ENCODE results near the gene HASPIN.

Gene HASPIN

DNA sequence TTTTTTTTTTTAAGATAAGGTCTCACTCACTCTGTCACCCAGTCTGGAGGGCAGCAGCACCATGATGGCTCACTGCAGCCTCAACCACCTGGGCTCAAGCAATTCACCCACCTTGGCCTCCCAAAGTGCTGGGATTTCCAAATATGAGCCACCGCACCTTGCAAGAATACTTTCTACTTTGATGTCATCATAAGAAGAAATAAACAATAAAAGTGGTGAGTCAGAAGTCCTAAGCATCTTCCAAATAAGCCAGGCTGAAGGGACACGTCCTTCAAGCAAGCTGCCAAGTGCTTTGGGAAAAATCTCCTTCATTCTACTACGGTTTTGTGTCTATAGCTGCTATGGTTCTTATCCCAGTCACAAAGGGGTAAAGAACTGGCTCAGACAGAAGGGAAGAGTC lies 20.3 kb downstream of the HASPIN start:
- TF ChIP-seq GATA2 (IDR thresholded peaks at IDR 0.05; ENCODE audit: low read depth, low read length): no peak
- TF ChIP-seq GATA3 (IDR thresholded peaks at IDR 0.05; ENCODE audit: low read depth, low read length): no peak

- TF ChIP-seq GATA3 (IDR thresholded peaks at IDR 0.05; ENCODE audit: low read depth, low read length) (no peak), GATA2 (IDR thresholded peaks at IDR 0.05; ENCODE audit: low read depth, low read length) (no peak)
Measured at GRCh38 chr17:3745071-3745470, 21.4 kb downstream of the HASPIN start.

GRCh38 chr17:3747805-3748204 lies 24.1 kb downstream of the HASPIN start:
- TF ChIP-seq GATA2 (IDR thresholded peaks at IDR 0.05; ENCODE audit: low read depth, low read length): no peak
- TF ChIP-seq GATA3 (IDR thresholded peaks at IDR 0.05; ENCODE audit: low read depth, low read length): no peak

DNA sequence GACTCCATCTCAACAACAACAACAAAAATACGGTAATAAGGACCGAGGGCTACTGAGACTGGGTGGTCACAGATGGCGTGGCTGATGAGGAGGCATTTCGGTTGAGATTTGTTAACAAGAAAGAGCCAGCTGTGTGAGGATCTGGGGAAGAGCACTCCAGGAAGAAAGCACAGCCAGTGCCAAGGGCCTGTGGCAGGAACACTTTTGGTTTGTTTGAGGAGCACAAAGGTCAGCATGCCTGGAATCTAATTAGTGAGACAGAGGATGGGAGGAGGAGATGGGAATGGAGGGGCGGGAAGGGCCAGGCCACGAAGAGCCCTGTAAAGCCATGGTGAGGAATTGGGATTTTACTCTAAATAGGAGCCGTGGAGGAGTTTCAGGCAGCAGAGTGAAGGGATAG lies 24.9 kb downstream of the HASPIN start:
- no peak for TF ChIP-seq GATA3 (IDR thresholded peaks at IDR 0.05; ENCODE audit: low read depth, low read length)
- no peak for TF ChIP-seq GATA2 (IDR thresholded peaks at IDR 0.05; ENCODE audit: low read depth, low read length)

GRCh38 chr17:3750296-3750695 lies 26.6 kb downstream of the HASPIN start:
- TF ChIP-seq GATA3 (IDR thresholded peaks at IDR 0.05; ENCODE audit: low read depth, low read length) (no peak), GATA2 (IDR thresholded peaks at IDR 0.05; ENCODE audit: low read depth, low read length) (no peak)

DNA sequence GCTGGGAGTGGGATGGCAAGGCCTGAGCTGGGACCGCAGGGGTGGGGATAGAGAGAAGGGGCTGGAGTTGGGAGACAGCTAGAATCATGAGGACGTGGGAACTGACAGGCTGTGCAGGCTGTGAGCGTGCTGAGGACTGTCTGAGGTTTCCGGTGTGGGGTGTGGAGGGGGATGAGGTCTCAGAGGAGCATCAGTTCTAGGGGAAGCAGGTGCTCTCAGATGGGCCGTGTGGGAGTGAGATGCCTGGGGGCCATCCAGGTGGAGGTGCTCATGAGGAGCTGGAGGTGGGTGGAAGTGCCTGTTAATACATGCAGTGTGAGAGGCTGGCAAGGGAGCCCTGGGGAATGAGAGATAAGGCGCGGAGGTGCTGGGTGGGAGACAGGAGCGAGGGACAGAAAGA lies 27.2 kb downstream of the HASPIN start:
- TF ChIP-seq GATA3 (IDR thresholded peaks at IDR 0.05; ENCODE audit: low read depth, low read length): no peak

- TF ChIP-seq GATA3 (IDR thresholded peaks at IDR 0.05; ENCODE audit: low read depth, low read length): no peak
- no peak for TF ChIP-seq GATA2 (IDR thresholded peaks at IDR 0.05; ENCODE audit: low read depth, low read length)
Measured at GRCh38 chr17:3751836-3752235, 28.1 kb downstream of the HASPIN start.

DNA sequence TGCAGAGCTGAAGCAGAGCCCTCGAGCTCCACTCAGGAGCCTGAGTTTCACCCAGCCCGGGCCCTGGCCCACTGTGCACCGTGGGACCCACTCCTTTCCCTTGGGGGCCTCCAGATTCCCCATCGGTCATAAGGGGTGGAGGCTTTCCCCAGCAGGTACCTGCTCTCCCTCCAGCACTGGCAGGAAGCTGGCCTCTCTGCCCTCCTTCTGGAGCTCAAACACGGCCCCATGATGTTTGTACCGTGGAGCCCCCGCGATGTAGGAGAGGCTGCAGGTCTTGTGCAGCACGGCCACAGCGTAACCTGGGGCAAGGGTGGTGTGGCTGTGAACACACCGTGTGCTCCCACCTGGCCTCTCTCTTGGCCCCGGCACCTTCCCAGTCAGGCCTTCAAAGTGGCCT lies 29.9 kb downstream of the HASPIN start:
- TF ChIP-seq GATA2 (IDR thresholded peaks at IDR 0.05; ENCODE audit: low read depth, low read length): no peak
- no peak for TF ChIP-seq GATA3 (IDR thresholded peaks at IDR 0.05; ENCODE audit: low read depth, low read length)

GRCh38 chr17:3754066-3754457 lies 30.4 kb downstream of the HASPIN start:
- TF ChIP-seq GATA2 (IDR thresholded peaks at IDR 0.05; ENCODE audit: low read depth, low read length): no peak
- TF ChIP-seq GATA3 (IDR thresholded peaks at IDR 0.05; ENCODE audit: low read depth, low read length): no peak

DNA sequence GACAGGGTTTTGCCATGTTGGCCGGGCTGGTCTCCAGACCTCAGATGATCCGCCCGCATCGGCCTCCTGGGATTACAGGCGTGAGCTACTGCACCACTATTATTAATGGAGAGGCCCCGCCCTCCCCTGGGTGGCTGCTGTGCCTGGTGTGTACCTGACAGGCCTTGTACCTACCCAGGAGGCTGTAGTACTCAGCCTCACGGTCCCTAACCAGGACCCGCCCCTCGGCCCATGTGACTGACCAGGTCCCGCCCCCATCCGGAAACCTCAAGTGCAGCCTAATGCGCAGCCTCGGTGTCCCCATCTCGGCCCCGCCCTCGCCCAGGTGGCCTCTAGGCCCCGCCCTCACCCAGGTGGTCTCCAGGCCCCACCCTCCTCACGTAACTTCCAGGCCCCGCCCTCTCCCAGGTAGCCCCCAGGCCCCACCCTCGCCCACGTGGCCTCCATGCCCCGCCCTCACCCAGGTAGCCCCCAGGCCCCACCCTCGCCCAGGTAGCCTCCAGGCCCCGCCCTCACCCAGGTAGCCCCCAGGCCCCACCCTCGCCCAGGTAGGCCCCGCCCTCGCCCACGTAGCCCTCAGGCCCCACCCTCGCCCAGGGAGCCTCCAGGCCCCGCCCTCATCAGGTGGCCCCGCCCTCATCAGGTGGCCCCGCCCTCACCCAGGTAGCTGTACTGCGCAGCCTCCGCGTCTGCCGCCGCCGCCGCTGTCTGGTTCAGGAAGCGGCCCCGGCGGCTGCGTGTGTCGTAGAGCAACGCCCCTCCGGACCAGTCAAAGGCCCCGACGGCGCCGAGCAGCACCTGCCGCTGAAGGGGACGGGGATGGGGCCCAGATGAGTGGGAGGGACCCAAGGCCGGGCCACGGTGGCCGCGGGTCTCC lies 31.0 kb downstream of the HASPIN start:
- TF ChIP-seq GATA2 (IDR thresholded peaks at IDR 0.05; ENCODE audit: low read depth, low read length) (no peak), GATA3 (IDR thresholded peaks at IDR 0.05; ENCODE audit: low read depth, low read length) (no peak)

GRCh38 chr17:3755335-3756030 lies 31.8 kb downstream of the HASPIN start:
- TF ChIP-seq GATA2 (IDR thresholded peaks at IDR 0.05; ENCODE audit: low read depth, low read length): no peak
- no peak for TF ChIP-seq GATA3 (IDR thresholded peaks at IDR 0.05; ENCODE audit: low read depth, low read length)

- TF ChIP-seq GATA3 (IDR thresholded peaks at IDR 0.05; ENCODE audit: low read depth, low read length): no peak
- no peak for TF ChIP-seq GATA2 (IDR thresholded peaks at IDR 0.05; ENCODE audit: low read depth, low read length)
Measured at GRCh38 chr17:3759597-3760216, 36.0 kb downstream of the HASPIN start.

- TF ChIP-seq GATA3 (IDR thresholded peaks at IDR 0.05; ENCODE audit: low read depth, low read length): no peak
- TF ChIP-seq GATA2 (IDR thresholded peaks at IDR 0.05; ENCODE audit: low read depth, low read length): no peak
Measured at GRCh38 chr17:3761036-3761917, 37.6 kb downstream of the HASPIN start.

DNA sequence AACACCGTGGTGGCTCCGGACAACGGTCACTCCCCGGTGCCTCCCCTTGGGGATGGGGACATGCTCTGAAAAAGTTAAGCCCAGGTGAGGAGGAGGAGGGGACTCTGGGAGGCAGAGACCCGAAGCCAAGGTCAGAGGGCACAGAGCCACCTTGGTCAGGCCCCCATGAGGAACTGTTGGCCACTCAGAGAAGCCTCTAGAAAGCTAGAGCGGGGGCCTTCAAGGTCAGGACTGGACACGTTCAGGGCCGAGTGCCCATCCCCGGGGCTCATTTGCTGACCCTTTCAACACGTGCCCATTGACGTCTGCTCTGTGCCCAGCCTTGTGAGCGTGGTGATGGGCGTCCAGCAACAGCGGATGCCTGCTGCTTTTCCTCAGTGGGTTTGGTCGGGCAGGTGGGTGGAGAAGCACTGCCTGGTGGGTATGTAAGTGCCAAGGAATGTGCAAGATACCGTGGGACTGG lies 38.2 kb downstream of the HASPIN start:
- TF ChIP-seq GATA2 (IDR thresholded peaks at IDR 0.05; ENCODE audit: low read depth, low read length) (no peak), GATA3 (IDR thresholded peaks at IDR 0.05; ENCODE audit: low read depth, low read length) (no peak)
